Activated gamma-delta T cell treated with anti-CD3 and anti-CD28 coated beads, Interleukin-2, amount 50 U/mL, for 16 hours (primary cell): ENCODE data around the gene CPT1B.
"Not testable (repeated sequence)": the region's sequence is repeated elsewhere in the genome, so short reads cannot be mapped to it uniquely, and the experiment has no call there.

Experiments
- DNase-seq: peaks from one replicate; pipeline ENCODE4 v3.0.0-alpha.2; 2020; ENCODE audit warnings: low read depth

The CPT1B gene

GRCh38 chr22:50609599-50609998 lies 31.4 kb upstream of the CPT1B start:
- DNase-seq, result no peak

- no peak for DNase-seq
Observed at GRCh38 chr22:50608996-50609395, 30.8 kb upstream of the CPT1B start.

- not testable (repeated sequence) for DNase-seq
Observed at GRCh38 chr22:50608058-50608840, 30.0 kb upstream of the CPT1B start.

- no peak for DNase-seq
Observed at GRCh38 chr22:50607659-50608020, 29.4 kb upstream of the CPT1B start.

- no peak for DNase-seq
Observed at GRCh38 chr22:50606946-50607658, 28.9 kb upstream of the CPT1B start.

- no peak for DNase-seq
Observed at GRCh38 chr22:50606165-50606945, 28.1 kb upstream of the CPT1B start.

GRCh38 chr22:50605613-50606074 lies 27.4 kb upstream of the CPT1B start:
- no peak for DNase-seq

- no peak for DNase-seq
Observed at GRCh38 chr22:50605002-50605612, 26.9 kb upstream of the CPT1B start.

GRCh38 chr22:50604256-50605001 lies 26.2 kb upstream of the CPT1B start:
- DNase-seq, result no peak

GRCh38 chr22:50603511-50604255 lies 25.5 kb upstream of the CPT1B start:
- DNase-seq, result no peak

- no peak for DNase-seq
Observed at GRCh38 chr22:50602338-50602700, 24.1 kb upstream of the CPT1B start.

- no peak for DNase-seq
Observed at GRCh38 chr22:50601669-50602337, 23.6 kb upstream of the CPT1B start.

- no peak for DNase-seq
Observed at GRCh38 chr22:50600967-50601668, 22.9 kb upstream of the CPT1B start.

GRCh38 chr22:50600538-50600937 lies 22.3 kb upstream of the CPT1B start, which contains the start of gene MAPK8IP2:
Gene MAPK8IP2 (plus strand): TSS chr22:50600793. CDS start chr22:50600819, 26 bp downstream.
- no peak for DNase-seq

- peak; percentile 42 for DNase-seq
Observed at GRCh38 chr22:50599816-50600455, 21.7 kb upstream of the CPT1B start.

GRCh38 chr22:50597097-50597496 lies 18.9 kb upstream of the CPT1B start:
- DNase-seq, result no peak

- DNase-seq, result no peak
Observed at GRCh38 chr22:50595189-50595588, 17.0 kb upstream of the CPT1B start.

- DNase-seq, result no peak
Observed at GRCh38 chr22:50587407-50587806, 9.2 kb upstream of the CPT1B start.

- DNase-seq, result no peak
Observed at GRCh38 chr22:50586416-50586815, 8.2 kb upstream of the CPT1B start.
